Breast epithelium (tissue), 3 donors: ENCODE results near the gene GLIPR1.
"Not testable (repeated sequence)": the region's sequence is repeated elsewhere in the genome, so short reads cannot be mapped to it uniquely, and the experiment has no call there.

Source experiments
- CTCF ChIP-seq, 3 donors: fragments of 450-650 bp; IDR thresholded peaks; one replicate each; pipeline ENCODE4 v1.5.1; 2016 to 2017; ENCODE audit warnings: antibody characterized with exemption in 3 of 3, mild to moderate bottlenecking in 3 of 3, moderate library complexity in 3 of 3
- POLR2A ChIP-seq: fragments of 450-650 bp; IDR thresholded peaks from one replicate; pipeline ENCODE4 v1.6.1; 2016; ENCODE audit warnings: antibody characterized with exemption, mild to moderate bottlenecking, moderate library complexity
- POLR2AphosphoS5 ChIP-seq, 3 donors: sonication (generic); formaldehyde crosslinking; IDR thresholded peaks; one replicate each; pipeline ENCODE4 v1.6.1; 2017; ENCODE audit warnings: antibody characterized with exemption in 3 of 3

GRCh38 chr12:75457866-75458265 lies 22.7 kb upstream of the GLIPR1 start:
- TF ChIP-seq CTCF (IDR thresholded peaks at IDR 0.05); POLR2A; POLR2AphosphoS5 (IDR thresholded peaks at IDR 0.05): not testable (repeated sequence)
